Ishikawa (cell line): ENCODE results near the gene CCDC192.

Experiments used
- CEBPB ChIP-seq: IDR thresholded peaks from 2 replicates; pipeline ENCODE4 v1.6.1; 2012
- CREB1 ChIP-seq: IDR thresholded peaks from 2 replicates; pipeline ENCODE4 v1.6.1; 2012; ENCODE audit warnings: low read depth
- EGR1 ChIP-seq: IDR thresholded peaks from 2 replicates; pipeline ENCODE4 v1.6.1; 2012
- EP300 ChIP-seq: IDR thresholded peaks from 2 replicates; pipeline ENCODE4 v1.6.1; 2012; ENCODE audit warnings: borderline replicate concordance
- FOXM1 ChIP-seq: IDR thresholded peaks from 2 replicates; pipeline ENCODE4 v1.6.1; 2012; ENCODE audit warnings: low read depth, borderline replicate concordance
- MAX ChIP-seq: IDR thresholded peaks from 2 replicates; pipeline ENCODE4 v1.6.1; 2012
- NFIC ChIP-seq: IDR thresholded peaks from 2 replicates; pipeline ENCODE4 v1.6.1; 2012
- RAD21 ChIP-seq: IDR thresholded peaks from 2 replicates; pipeline ENCODE4 v1.6.1; 2012; ENCODE audit warnings: low read depth
- REST ChIP-seq: IDR thresholded peaks from 2 replicates; pipeline ENCODE4 v1.6.1; 2012; ENCODE audit warnings: low read depth, mild to moderate bottlenecking
- TAF1 ChIP-seq: IDR thresholded peaks from 2 replicates; pipeline ENCODE4 v1.6.1; 2012; ENCODE audit warnings: low read depth, mild to moderate bottlenecking
- TCF12 ChIP-seq: IDR thresholded peaks from 2 replicates; pipeline ENCODE4 v1.6.1; 2012; ENCODE audit warnings: low read depth
- TEAD4 ChIP-seq: IDR thresholded peaks from 2 replicates; pipeline ENCODE4 v1.6.1; 2012
- USF1 ChIP-seq: IDR thresholded peaks from 2 replicates; pipeline ENCODE4 v1.6.1; 2012
- YY1 ChIP-seq: IDR thresholded peaks from 2 replicates; pipeline ENCODE4 v1.6.1; 2012; ENCODE audit warnings: low read depth
- ZBTB7A ChIP-seq: IDR thresholded peaks from 2 replicates; pipeline ENCODE4 v1.6.1; 2012; ENCODE audit warnings: low read depth

The CCDC192 gene

GRCh38 chr5:127969651-127970050 is 266.5 kb downstream of the CCDC192 start:
- no peak for TF ChIP-seq TEAD4
- TF ChIP-seq RAD21: no peak
- TF ChIP-seq CEBPB: no peak
- no peak for TF ChIP-seq EP300
- no peak for TF ChIP-seq TAF1
- no peak for TF ChIP-seq YY1
- TF ChIP-seq EGR1: no peak
- no peak for TF ChIP-seq REST
- TF ChIP-seq NFIC: no peak
- TF ChIP-seq TCF12: no peak

GRCh38 chr5:127970081-127970480 is 266.9 kb downstream of the CCDC192 start:
- TF ChIP-seq USF1: no peak
- no peak for TF ChIP-seq REST
- no peak for TF ChIP-seq CREB1
- no peak for TF ChIP-seq TEAD4
- TF ChIP-seq YY1: no peak
- no peak for TF ChIP-seq TCF12
- no peak for TF ChIP-seq MAX
- TF ChIP-seq RAD21: no peak
- no peak for TF ChIP-seq ZBTB7A
- TF ChIP-seq EP300: no peak
- TF ChIP-seq EGR1: no peak
- TF ChIP-seq NFIC: no peak
- no peak for TF ChIP-seq FOXM1
- no peak for TF ChIP-seq CEBPB
- no peak for TF ChIP-seq TAF1

- no peak for TF ChIP-seq EGR1
- TF ChIP-seq YY1: no peak
- TF ChIP-seq NFIC: no peak
- no peak for TF ChIP-seq EP300
- no peak for TF ChIP-seq ZBTB7A
- TF ChIP-seq CREB1: no peak
- no peak for TF ChIP-seq MAX
- TF ChIP-seq TCF12: no peak
- TF ChIP-seq FOXM1: no peak
- no peak for TF ChIP-seq CEBPB
- TF ChIP-seq RAD21: no peak
- no peak for TF ChIP-seq USF1
- TF ChIP-seq TEAD4: no peak
- no peak for TF ChIP-seq REST
- TF ChIP-seq TAF1: no peak
These were observed 267.7 kb downstream of the CCDC192 start for GRCh38 chr5:127970854-127971425.

GRCh38 chr5:127975961-127976360 is 272.8 kb downstream of the CCDC192 start:
- TF ChIP-seq ZBTB7A (no peak), EP300 (no peak), EGR1 (no peak), NFIC (no peak), REST (no peak), TAF1 (no peak), FOXM1 (no peak), TEAD4 (no peak), USF1 (no peak), CEBPB (no peak), TCF12 (no peak), MAX (no peak), RAD21 (no peak), YY1 (no peak), CREB1 (no peak)
